Activated CD8-positive, alpha-beta memory T cell treated with anti-CD3 and anti-CD28 coated beads, Interleukin-2, amount 50 U/mL, for 24 hours (primary cell): Measurements from ENCODE around the gene ACP7.
A peak's percentile ranks its signal among the peaks of the same experiment; 100 is the strongest.
"Not testable (repeated sequence)": the region's sequence is repeated elsewhere in the genome, so short reads cannot be mapped to it uniquely, and the experiment has no call there.

Source experiments
- DNase-seq: peaks from one replicate; pipeline ENCODE4 v3.0.0-alpha.2; 2020; ENCODE audit errors: extremely low read depth

Gene ACP7, protein sequence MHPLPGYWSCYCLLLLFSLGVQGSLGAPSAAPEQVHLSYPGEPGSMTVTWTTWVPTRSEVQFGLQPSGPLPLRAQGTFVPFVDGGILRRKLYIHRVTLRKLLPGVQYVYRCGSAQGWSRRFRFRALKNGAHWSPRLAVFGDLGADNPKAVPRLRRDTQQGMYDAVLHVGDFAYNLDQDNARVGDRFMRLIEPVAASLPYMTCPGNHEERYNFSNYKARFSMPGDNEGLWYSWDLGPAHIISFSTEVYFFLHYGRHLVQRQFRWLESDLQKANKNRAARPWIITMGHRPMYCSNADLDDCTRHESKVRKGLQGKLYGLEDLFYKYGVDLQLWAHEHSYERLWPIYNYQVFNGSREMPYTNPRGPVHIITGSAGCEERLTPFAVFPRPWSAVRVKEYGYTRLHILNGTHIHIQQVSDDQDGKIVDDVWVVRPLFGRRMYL

DNA sequence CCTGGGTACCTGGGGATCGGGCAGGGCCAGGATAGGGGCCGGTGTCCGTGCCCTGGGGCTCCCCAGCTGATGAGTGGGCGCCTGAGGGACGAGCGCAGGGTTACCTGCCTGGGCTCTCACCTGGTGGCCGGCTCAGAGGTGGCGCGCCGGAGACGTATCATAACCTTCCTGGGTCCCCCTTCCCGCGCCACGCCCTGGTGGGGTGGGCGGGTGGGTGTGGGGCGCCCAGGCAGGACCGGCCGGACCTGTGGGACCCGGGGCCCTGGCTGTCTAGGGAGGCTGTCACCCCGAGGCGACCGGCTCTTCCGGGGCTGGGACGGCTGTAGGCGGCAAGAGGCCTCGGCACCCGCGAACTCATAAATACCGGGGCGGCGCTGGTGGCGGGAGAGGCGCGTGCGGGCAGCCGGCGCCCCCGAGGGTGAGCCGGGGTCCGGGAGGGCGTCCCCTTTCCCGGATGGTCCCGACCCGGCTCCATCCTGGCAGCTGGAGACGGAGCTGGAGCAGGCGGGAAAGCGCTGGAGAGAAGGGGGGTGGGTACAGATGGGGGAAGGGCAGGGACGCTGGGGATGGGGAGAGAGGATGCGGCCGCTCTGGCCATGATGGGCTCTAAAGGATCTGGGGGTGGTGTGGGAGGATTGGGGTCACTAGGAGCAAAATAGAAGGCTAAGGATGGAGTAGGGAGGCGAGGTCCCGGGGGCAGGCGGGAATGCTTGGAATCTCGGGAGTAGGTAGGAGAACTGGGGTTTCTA lies at the start of gene ACP7:
ACP7 (plus strand) TSS at position 386 of the 749 bp plus-strand sequence. CDS start 902 bp downstream, outside the sequence.
- no peak for DNase-seq

DNA sequence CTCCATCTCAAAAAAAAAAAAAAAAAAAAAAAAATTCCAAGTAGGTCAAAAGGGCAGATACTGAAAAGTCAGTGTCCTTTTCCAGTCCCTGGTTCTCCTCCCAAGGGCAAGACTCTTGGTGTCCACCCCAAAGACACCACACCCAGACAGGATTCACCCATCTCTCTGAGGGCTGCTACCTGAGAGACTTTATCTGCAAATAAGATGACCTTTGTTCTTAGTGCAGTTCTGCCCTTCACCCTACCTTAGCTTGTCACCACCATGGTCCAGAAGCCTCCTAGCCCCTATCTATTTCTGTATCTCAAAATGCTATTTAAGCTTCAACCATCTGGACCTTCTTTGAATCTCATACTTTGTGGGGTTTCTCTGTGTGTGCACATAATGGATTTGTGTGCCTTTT lies 47.6 kb upstream of the ACP7 start:
- no peak for DNase-seq

DNA sequence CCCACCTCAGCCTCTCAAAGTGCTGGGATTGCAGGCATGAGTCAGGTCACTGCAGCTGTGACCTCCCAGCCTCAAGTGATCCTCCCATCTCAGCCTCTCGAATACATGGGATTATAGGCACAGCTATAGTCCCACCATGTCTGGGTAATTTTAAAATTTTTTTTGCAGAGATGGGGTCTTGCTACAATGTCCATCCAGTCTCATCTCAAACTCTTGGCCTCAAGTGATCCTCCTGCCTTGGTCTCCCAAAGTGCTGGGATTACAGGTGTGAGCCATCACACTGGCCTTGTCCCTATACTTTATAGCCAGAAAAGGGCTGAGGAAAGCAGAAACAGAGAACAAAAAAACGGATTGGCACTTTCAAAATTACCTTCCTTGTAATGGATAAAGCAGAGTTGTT lies 47.0 kb upstream of the ACP7 start:
- DNase-seq = no peak

DNA sequence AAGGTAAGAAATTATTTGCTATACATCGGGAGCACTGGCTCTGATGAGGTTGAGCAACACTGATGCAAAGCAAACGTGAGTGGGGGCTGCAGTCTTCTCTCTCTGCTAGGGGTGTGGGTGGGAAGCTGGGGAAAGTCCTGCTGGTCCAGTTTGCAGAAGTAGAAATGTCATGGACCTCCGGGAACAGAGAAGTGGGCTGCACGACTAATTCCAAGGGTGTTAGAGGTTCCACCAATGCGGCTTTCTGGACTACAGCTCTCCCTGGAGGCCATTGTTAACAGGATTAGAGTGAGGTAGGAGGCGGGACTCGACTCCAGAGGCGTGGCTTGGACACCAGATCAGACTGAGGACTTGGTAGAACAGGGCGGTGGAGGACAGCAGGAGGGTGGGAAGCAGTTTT lies 46.1 kb upstream of the ACP7 start:
- DNase-seq = no peak

DNA sequence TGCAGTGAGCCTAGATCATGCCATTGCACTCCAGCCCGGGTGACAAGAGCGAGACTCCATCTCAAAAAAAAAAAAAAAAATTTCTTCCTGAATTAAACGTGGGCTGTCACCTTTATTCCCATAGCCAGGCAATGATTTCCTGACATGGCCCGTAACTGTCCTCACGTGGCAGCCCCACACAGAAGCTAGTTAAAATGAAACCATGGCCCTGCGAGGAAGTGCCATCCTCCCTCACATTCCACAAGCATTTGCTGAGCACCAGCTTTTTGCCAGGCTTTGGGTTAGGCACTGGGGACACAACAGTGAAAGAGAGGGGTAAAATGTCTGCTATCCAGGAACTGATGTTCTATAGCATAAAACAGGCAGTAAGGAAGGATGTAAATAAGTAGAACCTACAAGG lies 38.7 kb upstream of the ACP7 start:
- DNase-seq = no peak

DNA sequence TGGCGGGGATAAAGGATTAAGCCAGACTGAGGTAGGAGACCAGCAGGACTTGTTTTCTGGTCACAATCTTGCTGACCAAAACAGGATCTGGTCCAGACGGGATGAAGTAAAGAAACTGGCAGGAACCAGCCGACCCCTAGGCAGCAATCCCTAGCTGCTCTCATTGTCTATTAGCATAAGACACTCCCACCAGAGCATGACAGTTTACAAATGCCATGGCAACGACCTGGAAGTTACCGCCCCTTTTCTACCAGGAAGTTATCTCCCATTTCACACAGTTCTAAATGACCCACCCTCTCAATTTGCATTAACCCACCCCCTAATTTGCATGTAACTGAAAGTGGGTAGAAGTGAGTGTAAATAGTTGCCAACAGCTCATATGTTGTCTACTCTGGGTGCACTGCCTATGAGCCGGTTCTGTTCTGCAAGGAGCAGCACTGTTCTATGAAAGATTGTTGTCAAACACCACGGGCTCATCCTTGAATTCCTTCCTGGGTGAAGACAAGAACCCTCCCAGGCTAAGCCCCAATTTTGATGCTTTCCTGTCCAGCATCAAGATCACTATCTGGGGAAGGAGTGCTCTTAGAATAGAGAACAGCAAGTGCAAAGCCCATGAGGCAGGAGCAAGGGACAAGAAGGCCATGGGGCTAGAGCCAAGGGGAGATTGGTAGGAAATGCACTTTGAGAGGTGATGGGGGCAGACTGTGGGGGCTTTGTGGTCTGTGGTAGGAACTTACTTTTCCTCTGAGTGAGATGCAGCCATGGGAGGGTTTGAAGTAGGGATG lies 37.9 kb upstream of the ACP7 start:
- DNase-seq = no peak

DNA sequence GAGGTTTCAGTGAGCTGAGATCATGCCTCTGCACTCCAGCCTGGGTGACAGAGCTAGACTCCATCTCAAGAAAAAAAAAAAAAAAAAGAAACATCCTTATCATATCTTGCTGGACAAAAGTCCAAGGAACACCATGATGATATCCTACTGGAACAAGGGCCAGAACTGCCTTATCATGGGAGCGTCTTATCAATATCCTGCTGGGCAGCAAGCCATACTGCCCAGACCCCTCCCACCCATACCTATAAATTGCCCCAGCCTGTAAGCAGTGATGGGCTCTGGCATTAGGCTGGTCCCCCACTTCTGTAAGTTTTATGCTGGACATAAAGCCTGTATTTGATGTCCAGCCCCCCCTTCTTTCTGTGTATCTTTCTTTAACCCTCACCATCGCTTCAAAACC lies 37.1 kb upstream of the ACP7 start:
- no peak for DNase-seq

DNA sequence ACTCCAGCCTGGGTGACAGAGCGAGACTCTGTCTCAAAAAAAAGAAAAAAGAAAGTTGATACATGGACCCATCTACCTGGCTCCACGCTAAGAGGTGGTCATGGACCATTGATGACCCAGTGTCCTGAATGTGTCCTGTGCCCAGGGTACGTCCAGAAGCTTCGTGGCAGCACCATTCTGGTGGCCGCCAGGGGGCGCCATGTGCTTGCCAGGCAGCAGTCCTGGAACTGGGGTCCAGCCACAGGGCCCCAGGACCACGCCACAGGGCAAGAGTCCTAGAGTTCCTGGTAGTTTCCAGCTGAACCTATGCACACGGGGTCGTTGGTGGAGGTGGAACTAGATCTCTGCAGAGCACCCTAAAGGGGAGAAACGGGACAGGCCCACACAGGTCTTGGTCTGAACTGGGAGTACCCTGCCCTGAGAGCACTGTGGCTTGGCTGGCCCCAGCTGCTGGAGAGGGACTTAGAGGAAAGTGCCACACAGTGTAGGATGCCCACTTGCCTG lies 31.9 kb upstream of the ACP7 start:
- peak; percentile 19 for DNase-seq

DNA sequence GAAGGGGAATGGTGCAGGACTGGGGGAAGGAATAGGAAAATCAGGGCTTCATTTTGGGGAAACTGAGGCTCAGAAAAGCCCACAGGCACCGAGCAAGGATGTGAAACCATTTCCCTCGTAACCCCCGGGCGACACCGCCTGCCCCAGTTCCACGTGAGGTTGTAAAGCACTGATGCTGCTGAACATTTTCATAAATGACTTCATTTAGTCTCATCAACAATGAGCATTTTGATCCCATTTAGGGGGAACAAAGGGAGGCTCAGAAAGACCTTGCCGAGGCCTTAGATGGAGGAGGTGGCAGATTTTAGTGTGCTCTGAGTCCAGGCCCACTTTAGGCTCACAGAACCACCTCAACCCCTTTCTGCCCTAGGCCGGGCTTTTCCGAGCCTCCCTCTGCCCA lies 31.3 kb upstream of the ACP7 start:
- DNase-seq = no peak

DNA sequence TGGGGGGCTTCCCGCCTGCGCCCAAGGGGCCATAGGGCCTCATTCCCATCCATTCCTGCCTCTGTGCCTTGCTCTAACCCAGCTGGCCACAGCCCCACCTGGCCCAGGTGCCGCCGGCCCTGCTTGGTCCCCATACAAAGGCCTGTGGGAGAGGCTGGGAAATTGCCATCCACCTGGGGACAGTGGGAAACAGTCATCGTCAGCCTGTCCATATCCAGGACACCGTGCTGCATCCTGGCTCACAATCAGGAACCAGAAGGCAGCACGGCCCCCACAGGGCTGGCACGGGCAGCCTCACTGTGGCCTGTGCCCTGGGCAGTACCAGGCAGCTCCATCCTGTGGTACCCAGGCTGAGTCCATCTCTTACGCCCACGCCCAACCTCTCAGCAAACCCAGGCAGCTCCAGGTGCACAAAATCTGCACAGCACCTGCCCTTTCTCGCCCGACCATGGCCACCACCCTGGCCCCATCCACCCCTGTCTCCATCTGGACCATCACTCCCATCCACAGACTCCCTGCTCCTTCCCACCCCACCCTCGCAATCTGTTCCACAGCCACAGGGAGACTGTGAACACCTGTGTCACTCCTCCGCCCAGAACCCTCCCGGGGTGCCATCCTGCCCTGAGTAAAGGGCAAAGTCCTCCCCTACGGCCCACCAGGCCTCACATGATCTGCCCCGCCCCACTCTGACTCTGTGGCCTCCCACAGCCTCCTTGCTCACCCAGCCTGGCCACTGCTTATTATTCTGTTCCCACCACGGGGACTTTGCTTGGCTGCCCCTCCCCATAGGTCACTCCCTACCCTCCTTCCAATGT lies 30.7 kb upstream of the ACP7 start:
- no peak for DNase-seq

DNA sequence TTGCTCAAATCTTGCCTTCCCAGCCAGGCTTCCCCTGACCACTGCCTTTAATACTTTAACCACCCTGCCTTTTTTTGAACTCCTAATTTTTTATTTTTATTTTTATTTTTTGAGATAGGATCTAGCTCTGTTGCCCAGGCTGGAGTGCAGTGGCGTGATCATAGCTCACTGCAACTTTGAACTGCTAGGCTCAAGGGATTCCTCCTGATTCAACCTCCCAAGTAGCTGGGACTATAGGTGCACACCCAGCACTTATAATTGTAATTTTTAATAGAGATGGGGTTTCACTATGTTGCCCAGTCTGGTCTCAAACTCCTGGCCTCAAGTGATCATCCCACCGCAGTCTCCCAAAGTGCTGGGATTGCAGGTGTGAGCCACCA lies 30.1 kb upstream of the ACP7 start:
- DNase-seq = no peak

DNA sequence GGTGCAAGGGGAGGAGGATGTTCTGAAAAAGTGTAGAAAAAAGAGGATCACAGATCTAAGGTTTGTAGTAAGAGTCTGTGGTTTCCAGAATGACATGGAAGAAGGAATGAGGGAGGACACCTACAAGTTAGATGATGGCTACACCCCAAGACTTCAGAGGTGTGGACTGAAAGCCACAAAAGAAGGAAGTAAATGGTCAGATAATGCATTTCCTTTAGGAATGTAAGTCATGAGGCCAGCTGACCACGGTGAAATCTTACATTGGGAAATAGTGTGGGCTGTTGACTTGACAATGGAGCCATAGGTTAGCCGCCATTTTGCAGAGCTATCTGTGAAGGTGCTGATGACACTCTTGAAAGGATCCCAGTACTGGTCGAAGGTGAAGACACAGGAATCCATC lies 26.6 kb upstream of the ACP7 start:
- DNase-seq = no peak

DNA sequence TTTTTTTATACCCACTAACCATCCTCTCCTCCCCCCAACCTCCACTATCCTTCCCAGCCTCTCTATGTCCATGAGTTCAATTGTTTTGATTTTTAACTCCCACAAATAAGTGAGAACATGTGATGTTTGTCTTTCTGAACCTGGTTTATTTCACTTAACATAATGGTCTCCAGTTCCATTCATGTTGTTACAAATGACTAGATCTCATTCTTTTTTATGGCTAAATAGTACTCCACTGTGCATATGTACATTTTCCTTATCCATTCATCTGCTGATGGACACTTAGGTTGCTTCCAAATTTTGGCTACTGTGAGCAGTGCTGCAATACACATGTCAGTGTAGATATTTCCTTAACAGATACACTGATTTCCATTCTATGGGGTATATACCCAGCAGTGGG lies 24.9 kb upstream of the ACP7 start:
- DNase-seq = no peak

DNA sequence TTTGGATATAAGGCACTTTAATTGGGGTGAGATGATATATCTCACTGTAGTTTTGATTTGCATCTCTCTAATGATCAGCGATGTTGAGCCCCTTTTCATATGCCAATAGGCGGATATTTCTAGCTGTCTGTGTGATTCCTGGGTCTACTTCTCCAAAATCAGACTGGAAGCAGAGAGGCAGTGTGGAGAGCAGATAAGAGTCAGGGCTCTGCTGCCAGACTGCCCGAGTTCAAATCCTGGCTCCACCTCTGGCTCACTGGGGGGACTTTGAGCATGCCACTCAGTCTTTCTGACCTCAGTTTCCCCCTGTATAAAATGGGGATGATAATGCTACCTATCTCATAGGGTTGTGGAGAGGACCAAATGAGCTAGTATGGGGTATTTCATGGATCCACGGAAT lies 24.0 kb upstream of the ACP7 start:
- DNase-seq = no peak

DNA sequence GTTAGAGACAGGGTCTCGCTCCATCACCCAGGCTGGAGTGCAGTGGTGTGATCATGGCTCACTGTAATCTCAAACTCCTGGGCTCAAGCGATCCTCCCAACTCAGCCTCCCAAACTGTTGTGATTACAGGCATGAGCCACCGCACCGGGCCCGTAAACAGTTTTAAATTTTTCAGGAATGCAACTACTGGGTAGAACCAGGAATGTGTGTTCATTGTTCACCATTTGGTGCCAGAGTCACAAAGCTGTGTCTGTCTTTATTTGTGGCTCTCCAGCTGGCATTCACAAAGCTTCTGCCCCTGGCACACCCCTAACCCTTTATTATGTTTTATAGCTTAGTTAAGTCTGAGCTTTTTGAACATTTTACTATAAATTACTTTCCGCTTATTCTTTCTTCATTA lies 19.8 kb upstream of the ACP7 start:
- DNase-seq = no peak

DNA sequence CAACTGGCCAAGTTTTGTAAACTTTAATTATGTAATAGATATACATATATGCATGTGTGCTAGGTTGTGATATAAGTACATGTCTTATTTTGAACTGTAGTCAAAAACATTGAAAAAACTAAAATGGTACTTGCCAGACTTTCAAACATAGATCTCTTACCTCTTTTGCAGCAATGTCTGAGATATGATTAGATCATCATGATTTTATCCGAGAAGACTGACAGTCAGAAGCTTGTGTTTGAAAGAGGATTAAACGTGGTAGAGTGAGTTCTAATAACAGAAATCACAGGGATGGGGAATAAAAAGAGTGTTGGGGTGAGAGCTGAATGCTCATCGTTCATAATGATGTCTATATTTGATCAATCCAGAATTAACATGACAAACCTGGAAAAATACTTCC lies 18.2 kb upstream of the ACP7 start:
- no peak for DNase-seq

DNA sequence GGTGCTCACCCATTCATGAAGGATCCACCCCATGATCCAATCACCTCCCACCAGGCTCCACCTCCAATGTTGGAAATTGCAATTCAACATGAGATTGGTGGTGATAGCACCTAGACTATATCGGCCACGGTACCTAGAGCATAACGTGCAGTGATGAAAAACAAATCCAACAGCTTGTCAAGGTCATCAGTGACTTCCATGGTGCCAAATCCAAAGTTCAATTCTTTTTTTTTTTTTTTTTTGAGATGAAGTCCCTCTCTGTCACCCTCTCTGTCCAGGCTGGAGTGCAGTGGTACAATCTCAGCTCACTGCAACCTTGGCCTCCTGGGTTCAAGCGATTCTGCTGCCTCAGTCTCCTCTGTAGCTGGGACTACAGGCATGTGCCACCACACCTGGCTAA lies 17.1 kb upstream of the ACP7 start:
- no peak for DNase-seq

DNA sequence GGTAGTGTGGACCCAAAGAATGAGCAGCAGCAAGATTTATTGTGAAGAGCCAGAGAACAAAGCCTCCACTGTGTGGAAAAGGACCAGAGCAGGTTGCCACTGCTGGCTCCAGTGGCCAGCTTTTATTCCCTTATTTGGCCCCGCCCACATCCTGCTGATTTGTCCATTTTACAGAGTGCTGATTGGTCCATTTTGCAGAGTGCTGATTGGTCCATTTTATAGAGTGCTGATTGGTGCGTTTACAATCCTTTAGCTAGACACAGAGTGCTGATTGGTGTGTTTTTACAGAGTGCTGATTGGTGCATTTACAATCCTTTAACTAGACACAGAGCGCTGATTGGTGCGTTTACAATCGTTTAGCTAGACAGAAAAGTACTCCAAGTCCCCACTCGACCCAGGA lies 15.9 kb upstream of the ACP7 start:
- not testable (repeated sequence) for DNase-seq

DNA sequence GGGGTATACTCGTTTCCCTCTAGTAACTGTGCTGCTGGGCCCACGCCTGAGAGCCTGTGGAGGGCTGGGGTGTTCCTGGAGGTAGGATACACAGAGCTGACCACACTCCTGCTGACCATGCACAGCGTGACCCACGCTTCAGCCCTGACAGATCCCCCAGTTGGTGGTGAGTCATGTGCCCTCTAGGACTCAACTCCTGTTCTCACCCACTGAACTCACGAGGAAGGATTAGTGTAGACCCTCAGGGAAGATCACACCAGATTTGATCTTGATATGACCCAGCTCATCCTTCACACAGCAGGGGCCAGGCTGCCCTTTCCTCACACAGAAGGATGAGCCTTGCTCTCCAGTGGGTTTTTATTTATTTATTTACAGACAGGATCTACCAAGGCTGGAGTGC lies 13.3 kb upstream of the ACP7 start:
- DNase-seq = no peak

DNA sequence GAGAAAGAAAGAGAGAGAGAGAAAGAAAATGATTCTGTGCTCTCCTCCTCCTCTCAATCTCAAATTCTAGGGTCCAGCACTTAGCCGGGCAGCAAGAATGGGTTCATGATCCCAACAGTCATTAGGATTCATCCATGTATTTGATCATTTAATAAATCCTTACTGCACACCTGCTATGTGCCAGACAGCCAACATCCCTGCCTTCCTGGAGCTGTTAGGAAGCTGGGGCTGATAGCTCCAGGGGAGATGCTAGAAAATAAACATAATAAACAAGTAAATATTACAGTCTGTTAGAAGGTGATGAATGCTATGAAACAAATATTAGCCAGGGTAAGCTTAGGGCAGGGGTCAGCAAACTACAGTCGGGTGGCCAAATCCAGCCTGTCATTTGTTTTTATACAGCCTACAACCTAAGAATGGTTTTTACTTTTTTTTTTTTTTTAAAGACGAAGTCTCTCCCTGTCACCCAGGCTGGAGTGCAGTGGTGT lies 9.9 kb upstream of the ACP7 start:
- DNase-seq = no peak

DNA sequence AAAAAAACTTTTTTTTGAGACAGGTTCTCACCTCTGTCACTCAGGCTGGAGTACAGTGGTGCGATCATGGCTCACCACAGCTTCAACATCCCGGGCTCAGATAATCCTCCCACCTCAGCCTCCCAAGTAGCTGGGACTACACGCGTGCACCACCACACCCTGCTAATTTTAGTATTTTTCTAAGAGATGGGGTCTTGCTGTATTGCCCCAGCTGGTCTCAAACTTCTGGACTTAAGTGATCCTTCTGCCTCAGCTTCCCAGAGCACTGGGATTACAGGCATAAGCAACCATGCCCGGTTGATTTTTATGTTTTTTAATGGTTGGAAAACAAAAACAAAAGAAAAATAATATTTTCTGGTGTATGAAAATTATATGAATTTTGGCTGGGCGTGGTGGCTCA lies 9.2 kb upstream of the ACP7 start:
- DNase-seq = no peak
